Measurements from ENCODE around the gene STX4. TPM values are rescaled to one million over a fixed set of nuclear protein-coding genes. Genes with fewer than 3 reads are reported as not detected.

The STX4 gene
- total RNA-seq, 1 experiment from 2014 or later: 66.7 TPM

GRCh38 chr16:30985401-30986128 is 47.8 kb upstream of the STX4 start:
- peaks cover 5% of the 10 kb centered on the region for H3K4me1 Mint-ChIP-seq (ENCODE audit: insufficient read depth, unreplicated experiment)
- POLR2A ChIA-PET: interaction anchor here (0.7 to 3.4 kb wide), 8 partner anchors 48 to 157 kb away, joined by 3 to 30 read pairs (median 4); partner anchors contain the start of genes KAT8, STX4, ZNF646 and ZNF668
- no TSS peak for BruUV-seq (replicated peaks)
- peak overlapping the region; percentile 70 for H3K27ac Mint-ChIP-seq (ENCODE audit: low read depth, unreplicated experiment)
- intact Hi-C loops (cut with micrococcal nuclease): loop anchor here (1.0 to 5.0 kb wide), 4 partner anchors 88 to 157 kb away; partner anchors contain the start of gene KAT8
- no peaks in the 10 kb centered on the region for H3K9me3 Mint-ChIP-seq (ENCODE audit: unreplicated experiment)
- peak; percentile 54 for DNase-seq (ENCODE audit: unreplicated experiment)
- CTCF ChIA-PET: interaction anchor here (0.6 to 4.1 kb wide), 56 partner anchors 10 to 888 kb away, joined by 3 to 44 read pairs (median 5); partner anchors contain the start of genes KAT8, PRSS36, VKORC1 and ZNF267
- peak; percentile 31 for TF ChIP-seq CTCF (IDR thresholded peaks at IDR 0.05; ENCODE audit: unreplicated experiment)
- H3K36me3 Mint-ChIP-seq (ENCODE audit: insufficient read depth, unreplicated experiment): peaks cover 30% of the 10 kb centered on the region
- no peaks in the 10 kb centered on the region for H3K27me3 Mint-ChIP-seq (ENCODE audit: insufficient read depth, unreplicated experiment)
- H3K4me3 Mint-ChIP-seq (ENCODE audit: unreplicated experiment): peak overlapping the region; percentile 72

GRCh38 chr16:30986129-30986991 is 47.0 kb upstream of the STX4 start:
- no peak overlapping the region for H3K27ac Mint-ChIP-seq (ENCODE audit: low read depth, unreplicated experiment)
- H3K27me3 Mint-ChIP-seq (ENCODE audit: insufficient read depth, unreplicated experiment): no peaks in the 10 kb centered on the region
- CTCF ChIA-PET: interaction anchor here (0.6 to 4.1 kb wide), 48 partner anchors 9 to 887 kb away, joined by 3 to 44 read pairs (median 5); partner anchors contain the start of genes KAT8, VKORC1, ZNF267 and ZNF646
- H3K4me1 Mint-ChIP-seq (ENCODE audit: insufficient read depth, unreplicated experiment): peaks cover 5% of the 10 kb centered on the region
- no TSS peak for BruUV-seq (replicated peaks)
- H3K4me3 Mint-ChIP-seq (ENCODE audit: unreplicated experiment): no peak overlapping the region
- H3K9me3 Mint-ChIP-seq (ENCODE audit: unreplicated experiment): no peaks in the 10 kb centered on the region
- H3K36me3 Mint-ChIP-seq (ENCODE audit: insufficient read depth, unreplicated experiment): peaks cover 23% of the 10 kb centered on the region
- POLR2A ChIA-PET: interaction anchor here (0.7 to 3.4 kb wide), 6 partner anchors 65 to 156 kb away, joined by 3 to 30 read pairs (median 4); partner anchors contain the start of genes KAT8, ZNF646 and ZNF668
- no peak for TF ChIP-seq CTCF (IDR thresholded peaks at IDR 0.05; ENCODE audit: unreplicated experiment)
- intact Hi-C loops (cut with micrococcal nuclease): loop anchor here (5.0 kb wide), 1 partner anchor 131 kb away; the partner anchor contains the start of gene KAT8
- DNase-seq (ENCODE audit: unreplicated experiment): no peak

- CTCF ChIA-PET: interaction anchor here (0.6 to 3.5 kb wide), 3 partner anchors 18 to 455 kb away, joined by 3 to 19 read pairs (median 4); partner anchors contain the start of gene ZNF843
- TF ChIP-seq CTCF (IDR thresholded peaks at IDR 0.05; ENCODE audit: unreplicated experiment): no peak
- Mint-ChIP-seq H3K4me3 (ENCODE audit: unreplicated experiment) (no peak overlapping the region), H3K9me3 (ENCODE audit: unreplicated experiment) (no peaks in the 10 kb centered on the region), H3K36me3 (ENCODE audit: insufficient read depth, unreplicated experiment) (peaks cover 12% of the 10 kb centered on the region), H3K27ac (ENCODE audit: low read depth, unreplicated experiment) (no peak overlapping the region), H3K4me1 (ENCODE audit: insufficient read depth, unreplicated experiment) (peaks cover 5% of the 10 kb centered on the region), H3K27me3 (ENCODE audit: insufficient read depth, unreplicated experiment) (no peaks in the 10 kb centered on the region)
- no TSS peak for BruUV-seq (replicated peaks)
- POLR2A ChIA-PET: no interaction called here
- intact Hi-C loops (cut with micrococcal nuclease): loop anchor here (5.0 kb wide), 1 partner anchor 130 kb away; the partner anchor contains the start of gene KAT8
- DNase-seq (ENCODE audit: unreplicated experiment): no peak
Measured at GRCh38 chr16:30987581-30988190, 45.7 kb upstream of the STX4 start.
